Transverse colon (tissue), 4 donors: ENCODE results near the gene AP1B1. TPM values are rescaled to one million over a fixed set of nuclear protein-coding genes. Genes with fewer than 3 reads are reported as not detected.
"Not testable (repeated sequence)": the region's sequence is repeated elsewhere in the genome, so short reads cannot be mapped to it uniquely, and the experiment has no call there.

Experiments
- DNase-seq: peaks from one replicate; pipeline ENCODE4 v3.0.0-alpha.2; 2019
- H3K27ac ChIP-seq, 4 donors: fragments of 200-600 bp; sonication (generic); 2 replicates each; pipeline ENCODE4 v1.5.1; 2016 to 2018; ENCODE audit warnings: inconsistent platforms in 4 of 4
- H3K27me3 ChIP-seq: fragments of 200-600 bp; sonication (generic); 2 replicates; pipeline ENCODE4 v1.5.1; 2017; ENCODE audit warnings: inconsistent platforms
- H3K36me3 ChIP-seq, 4 donors: fragments of 200-600 bp; sonication (generic); 2 replicates each; pipeline ENCODE4 v1.5.1; 2017 to 2019; ENCODE audit warnings: inconsistent platforms in 4 of 4
- H3K4me1 ChIP-seq, 4 donors: fragments of 200-600 bp; sonication (generic); 2 replicates each; pipeline ENCODE4 v1.5.1; 2017 to 2020; ENCODE audit warnings: inconsistent platforms in 4 of 4
- H3K4me3 ChIP-seq, 4 donors: fragments of 200-600 bp; sonication (generic); 1 replicate in 1 of 4; 2 replicates in 3 of 4; pipeline versions ENCODE4 v1.5.1 to v1.6.1; 2017 to 2019; ENCODE audit warnings: inconsistent platforms in 4 of 4
- H3K9me3 ChIP-seq, 2 donors: fragments of 200-600 bp; sonication (generic); 2 replicates each; pipeline ENCODE4 v1.5.1; 2017 to 2019; ENCODE audit warnings: inconsistent platforms in 2 of 2
- EP300 ChIP-seq: sonication (generic); formaldehyde crosslinking; IDR thresholded peaks from one replicate; pipeline ENCODE4 v1.6.1; 2017; ENCODE audit warnings: antibody characterized with exemption, low read depth
- POLR2A ChIP-seq: fragments of 450-650 bp; IDR thresholded peaks from one replicate; pipeline ENCODE4 v1.6.1; 2016; ENCODE audit warnings: antibody characterized with exemption, mild to moderate bottlenecking, moderate library complexity
- POLR2AphosphoS5 ChIP-seq, 3 donors: sonication (generic); formaldehyde crosslinking; IDR thresholded peaks; one replicate each; pipeline ENCODE4 v1.6.1; 2016; ENCODE audit warnings: antibody characterized with exemption in 3 of 3
- WGBS, 2 donors: methylation state at CpG; one replicate each; pipeline ENCODE4 v1.1.5; 2018; ENCODE audit warnings: low coverage in 1 of 2; 5-methylcytosine and 5-hydroxymethylcytosine counted together
- in situ Hi-C, 4 donors: fragments of 200-750 bp; cut with MboI; loops; one replicate each; pipeline versions ENCODE4 v1.15.0 to v1.15.1; 2017; ENCODE audit warnings: low sequenced_read_pairs in 3 of 4, low pct_ligation_motif_present in 1 of 4, low pct_unique_long_range_greater_than_20kb in 1 of 4
- intact Hi-C: fragments of 100-400 bp; cut with DNase I; formaldehyde crosslinking; loops from one replicate; pipeline ENCODE4 v1.15.1; 2023; ENCODE audit warnings: low total_unique reads
- total RNA-seq, 4 donors: library from RNA; depleted of rRNA; stranded (reverse); fragments of >200 nt; gene quantifications; one replicate each; pipeline ENCODE4 v1.1.0, GENCODE V29; 2016
- TF ChIP-seq, protein P1 (sequence below), 5 experiments: fragments of 200-600 bp in 3 of 5; fragments of 450-650 bp in 2 of 5; sonication (generic) in 3 of 5; IDR thresholded peaks; 1 replicate in 2 of 5; 2 replicates in 3 of 5; pipeline ENCODE4 v1.5.1; 2016 to 2017; ENCODE audit warnings: antibody characterized with exemption in 5 of 5, inconsistent platforms in 3 of 5, mild to moderate bottlenecking in 2 of 5, moderate library complexity in 1 of 5

AP1B1 gene
- total RNA-seq, 4 donors from 2014 or later: 45.6 to 107 (median 92.4) TPM

DNA sequence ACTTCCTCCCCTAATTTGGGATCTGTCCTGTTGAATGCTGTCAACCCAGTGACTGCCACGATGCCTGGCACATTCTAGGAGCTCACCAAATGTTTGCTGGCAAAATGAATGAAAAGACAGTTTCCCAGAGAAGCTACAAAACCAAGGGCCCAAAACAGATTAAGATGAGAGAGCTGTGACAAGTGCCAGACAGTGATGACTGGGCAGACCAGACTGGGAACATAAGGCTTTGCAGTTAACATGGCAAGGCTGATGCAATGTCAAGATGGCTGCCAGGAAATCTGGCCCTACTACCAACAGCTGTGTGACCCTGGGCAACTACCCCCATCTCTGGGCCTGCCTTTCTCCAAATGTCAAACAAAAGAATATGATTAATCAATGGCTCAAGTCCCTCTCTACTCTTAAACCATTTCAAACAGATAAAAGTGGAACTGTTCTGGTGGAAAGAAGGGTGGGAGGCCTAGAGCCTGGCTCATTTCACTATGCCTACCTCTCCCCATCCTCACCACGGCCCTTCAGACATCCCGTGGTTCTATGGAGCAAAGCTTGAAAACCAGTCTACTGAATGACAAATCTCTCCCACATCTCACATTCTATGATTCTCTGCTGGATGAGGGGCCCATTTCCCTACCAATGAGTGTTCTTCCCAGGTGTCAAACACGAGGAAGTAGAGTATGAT, 12.8 kb downstream of the AP1B1 start:
- in situ Hi-C loops: loop anchor here in 1 of 4 donors (25.0 kb wide), 1 partner anchor 88 kb away; no protein-coding TSS in a partner anchor
- peaks cover 0 to 8% (median 2%) of the 10 kb centered on the region in 4 donors for H3K36me3 ChIP-seq

DNA sequence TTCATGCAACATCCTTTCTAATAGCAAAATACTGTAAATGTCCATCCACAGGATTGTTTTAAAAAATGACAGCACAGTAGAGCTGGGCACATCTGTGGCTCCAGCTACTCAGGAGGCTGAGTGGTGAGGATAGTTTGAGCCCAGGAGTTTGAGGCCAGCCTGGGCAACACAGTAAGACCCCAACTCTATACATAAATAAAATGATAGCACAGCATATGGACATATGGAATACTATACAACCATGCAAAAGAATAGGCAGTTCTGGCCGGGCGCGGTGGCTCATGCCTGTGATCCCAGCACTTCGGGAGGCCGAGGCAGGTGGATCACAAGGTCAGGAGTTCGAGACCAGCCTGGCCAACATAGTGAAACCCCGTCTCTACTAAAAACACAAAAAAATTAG, 13.6 kb downstream of the AP1B1 start:
- intact Hi-C loops, H3K27me3 ChIP-seq, H3K4me3 ChIP-seq, DNase-seq, H3K9me3 ChIP-seq, H3K36me3 ChIP-seq, H3K4me1 ChIP-seq, H3K27ac ChIP-seq: not testable (repeated sequence)
- WGBS, 2 donors: 93 to 96% methylated on average over 6 to 7 of the region's 7 CpGs
- in situ Hi-C loops: loop anchor here in 1 of 4 donors (25.0 kb wide), 1 partner anchor 88 kb away; no protein-coding TSS in a partner anchor

More for the DNA sequence above, 12.8 kb downstream of the AP1B1 start:
- peaks cover 0 to 2% (median under 1%) of the 10 kb centered on the region in 4 donors for H3K4me1 ChIP-seq
- WGBS, 2 donors: 71 to 82% methylated on average over 2 to 4 of the region's 4 CpGs
- intact Hi-C loops: no loop called here
- no peak for DNase-seq
- no peak overlapping the region for H3K27ac ChIP-seq
- no peaks in the 10 kb centered on the region for H3K27me3 ChIP-seq
- H3K4me3 ChIP-seq: no peak overlapping the region
- H3K9me3 ChIP-seq: no peaks in the 10 kb centered on the region
- no peak for TF ChIP-seq POLR2AphosphoS5 (IDR thresholded peaks at IDR 0.05)
- TF ChIP-seq, protein P1, sequence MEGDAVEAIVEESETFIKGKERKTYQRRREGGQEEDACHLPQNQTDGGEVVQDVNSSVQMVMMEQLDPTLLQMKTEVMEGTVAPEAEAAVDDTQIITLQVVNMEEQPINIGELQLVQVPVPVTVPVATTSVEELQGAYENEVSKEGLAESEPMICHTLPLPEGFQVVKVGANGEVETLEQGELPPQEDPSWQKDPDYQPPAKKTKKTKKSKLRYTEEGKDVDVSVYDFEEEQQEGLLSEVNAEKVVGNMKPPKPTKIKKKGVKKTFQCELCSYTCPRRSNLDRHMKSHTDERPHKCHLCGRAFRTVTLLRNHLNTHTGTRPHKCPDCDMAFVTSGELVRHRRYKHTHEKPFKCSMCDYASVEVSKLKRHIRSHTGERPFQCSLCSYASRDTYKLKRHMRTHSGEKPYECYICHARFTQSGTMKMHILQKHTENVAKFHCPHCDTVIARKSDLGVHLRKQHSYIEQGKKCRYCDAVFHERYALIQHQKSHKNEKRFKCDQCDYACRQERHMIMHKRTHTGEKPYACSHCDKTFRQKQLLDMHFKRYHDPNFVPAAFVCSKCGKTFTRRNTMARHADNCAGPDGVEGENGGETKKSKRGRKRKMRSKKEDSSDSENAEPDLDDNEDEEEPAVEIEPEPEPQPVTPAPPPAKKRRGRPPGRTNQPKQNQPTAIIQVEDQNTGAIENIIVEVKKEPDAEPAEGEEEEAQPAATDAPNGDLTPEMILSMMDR (IDR thresholded peaks at IDR 0.05): no peak
- TF ChIP-seq EP300: no peak
- TF ChIP-seq POLR2A: no peak

DNA sequence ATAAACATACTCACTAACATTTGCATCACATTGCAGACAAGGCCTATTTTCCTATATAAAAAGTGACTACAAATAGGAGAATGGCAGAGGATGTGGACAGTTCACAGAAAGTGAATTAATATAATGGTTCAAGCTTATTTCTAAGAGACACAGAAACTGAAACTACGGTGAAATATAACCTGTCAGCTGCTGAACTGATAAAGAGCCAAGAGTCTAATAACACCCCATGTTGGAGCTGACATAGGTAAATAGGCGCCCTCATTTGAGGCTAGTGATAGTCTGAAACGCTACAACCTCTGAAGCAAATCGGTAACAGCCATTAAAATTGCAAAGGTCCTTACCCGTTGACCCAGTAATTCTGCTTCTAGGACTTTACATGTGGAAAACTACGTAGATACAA, 14.0 kb downstream of the AP1B1 start:
- 91 to 92% methylated on average over 2 to 6 of the region's 6 CpGs for WGBS, 2 donors
- intact Hi-C loops: no loop called here
- Histone ChIP-seq H3K4me1 (peaks cover 0 to 11% (median 1%) of the 10 kb centered on the region in 4 donors), H3K4me3 (no peak overlapping the region), H3K27me3 (no peaks in the 10 kb centered on the region), H3K9me3 (no peaks in the 10 kb centered on the region), H3K36me3 (peaks cover 0 to 8% (median 2%) of the 10 kb centered on the region in 4 donors), H3K27ac (no peak overlapping the region)
- in situ Hi-C loops: no loop called here
- DNase-seq: no peak
- TF ChIP-seq POLR2A (no peak), POLR2AphosphoS5 (IDR thresholded peaks at IDR 0.05) (no peak), EP300 (no peak)
- TF ChIP-seq, protein P1 (IDR thresholded peaks at IDR 0.05): no peak

DNA sequence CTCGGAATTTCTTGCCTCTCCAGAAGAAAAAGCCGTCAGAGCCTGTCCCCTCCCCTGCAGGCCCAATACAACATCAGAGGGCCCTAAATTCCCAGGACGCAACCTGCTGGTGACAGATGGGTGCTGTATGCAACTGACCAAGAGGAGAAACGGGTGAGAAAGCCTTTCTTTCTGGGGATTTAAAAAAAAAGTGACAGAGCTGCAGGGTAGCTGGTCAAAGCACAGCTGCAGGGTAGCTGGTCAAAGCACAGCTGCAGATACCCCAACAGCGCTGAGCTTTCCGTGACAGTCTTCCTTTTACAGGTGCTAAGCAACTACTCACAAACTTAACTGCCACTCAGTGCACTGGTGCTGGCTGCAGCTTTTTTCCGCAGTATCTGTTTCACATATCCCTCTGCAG, 17.8 kb downstream of the AP1B1 start:
- no peaks in the 10 kb centered on the region for H3K36me3 ChIP-seq
- H3K4me3 ChIP-seq: no peak overlapping the region
- intact Hi-C loops (no loop called here), in situ Hi-C loops (no loop called here)
- no peak for DNase-seq
- peaks cover 0 to 20% (median 1%) of the 10 kb centered on the region in 4 donors for H3K4me1 ChIP-seq
- 77 to 87% methylated on average over 6 to 7 of the region's 7 CpGs for WGBS, 2 donors
- H3K9me3 ChIP-seq: no peaks in the 10 kb centered on the region
- TF ChIP-seq, protein P1 (IDR thresholded peaks at IDR 0.05): no peak
- no peak for TF ChIP-seq EP300
- TF ChIP-seq POLR2AphosphoS5 (IDR thresholded peaks at IDR 0.05): no peak
- no peak for TF ChIP-seq POLR2A
- H3K27ac ChIP-seq: no peak overlapping the region
- no peaks in the 10 kb centered on the region for H3K27me3 ChIP-seq
